D721Med (cell line): Measurements from ENCODE around the gene SACS.

Experiments used
- DNase-seq: peaks from one replicate; pipeline ENCODE4 v3.0.0; 2011; ENCODE audit warnings: low spot score; ENCODE audit not compliant: insufficient read length
- FAIRE-seq: peaks from 2 replicates; lab custom pipeline; 2011; peaks lifted over from hg19 to GRCh38; lab: Jason Lieb, UNC
- TF ChIP-seq, protein P1 (sequence below): IDR thresholded peaks from 2 replicates; pipeline ENCODE4 v1.5.1; 2012; ENCODE audit warnings: mild to moderate bottlenecking, control low read depth; ENCODE audit not compliant: insufficient read depth; ENCODE audit errors: missing control alignments

The SACS gene

GRCh38 chr13:23470790-23471614 is 37.5 kb upstream of the SACS start:
- no peak for DNase-seq
- TF ChIP-seq, protein P1, sequence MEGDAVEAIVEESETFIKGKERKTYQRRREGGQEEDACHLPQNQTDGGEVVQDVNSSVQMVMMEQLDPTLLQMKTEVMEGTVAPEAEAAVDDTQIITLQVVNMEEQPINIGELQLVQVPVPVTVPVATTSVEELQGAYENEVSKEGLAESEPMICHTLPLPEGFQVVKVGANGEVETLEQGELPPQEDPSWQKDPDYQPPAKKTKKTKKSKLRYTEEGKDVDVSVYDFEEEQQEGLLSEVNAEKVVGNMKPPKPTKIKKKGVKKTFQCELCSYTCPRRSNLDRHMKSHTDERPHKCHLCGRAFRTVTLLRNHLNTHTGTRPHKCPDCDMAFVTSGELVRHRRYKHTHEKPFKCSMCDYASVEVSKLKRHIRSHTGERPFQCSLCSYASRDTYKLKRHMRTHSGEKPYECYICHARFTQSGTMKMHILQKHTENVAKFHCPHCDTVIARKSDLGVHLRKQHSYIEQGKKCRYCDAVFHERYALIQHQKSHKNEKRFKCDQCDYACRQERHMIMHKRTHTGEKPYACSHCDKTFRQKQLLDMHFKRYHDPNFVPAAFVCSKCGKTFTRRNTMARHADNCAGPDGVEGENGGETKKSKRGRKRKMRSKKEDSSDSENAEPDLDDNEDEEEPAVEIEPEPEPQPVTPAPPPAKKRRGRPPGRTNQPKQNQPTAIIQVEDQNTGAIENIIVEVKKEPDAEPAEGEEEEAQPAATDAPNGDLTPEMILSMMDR, result no peak
- FAIRE-seq, result no peak

DNA sequence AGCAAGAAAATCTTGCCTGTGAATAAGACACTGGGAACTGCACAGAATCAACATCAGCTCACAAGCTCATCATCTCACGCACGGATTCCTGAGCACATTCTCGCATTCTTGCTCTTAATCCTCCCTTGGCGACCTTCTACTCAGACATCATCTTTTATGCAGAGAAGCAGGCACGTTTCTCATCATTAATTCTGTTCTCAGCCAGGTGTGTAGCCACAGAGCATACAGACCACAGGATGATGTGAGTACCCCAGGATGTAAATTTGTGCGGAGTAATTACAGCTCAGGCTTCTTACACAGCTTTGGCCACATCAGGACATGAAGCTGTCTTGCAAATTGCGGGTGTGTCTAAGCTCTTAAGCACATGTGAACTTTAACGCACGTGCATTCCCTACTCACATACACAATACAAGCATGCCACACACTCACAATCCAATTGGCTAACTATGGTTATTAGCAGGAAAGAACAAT is 36.5 kb upstream of the SACS start:
- TF ChIP-seq, protein P1, result no peak
- no peak for FAIRE-seq

GRCh38 chr13:23468811-23469210 is 35.3 kb upstream of the SACS start:
- TF ChIP-seq, protein P1, result no peak
- DNase-seq, result no peak

More for the DNA sequence above, 36.5 kb upstream of the SACS start:
- DNase-seq, result no peak

GRCh38 chr13:23467932-23468278 is 34.4 kb upstream of the SACS start:
- TF ChIP-seq, protein P1, result no peak
- FAIRE-seq (no peak), DNase-seq (no peak)

More at GRCh38 chr13:23468811-23469210, 35.3 kb upstream of the SACS start:
- no peak for FAIRE-seq

DNA sequence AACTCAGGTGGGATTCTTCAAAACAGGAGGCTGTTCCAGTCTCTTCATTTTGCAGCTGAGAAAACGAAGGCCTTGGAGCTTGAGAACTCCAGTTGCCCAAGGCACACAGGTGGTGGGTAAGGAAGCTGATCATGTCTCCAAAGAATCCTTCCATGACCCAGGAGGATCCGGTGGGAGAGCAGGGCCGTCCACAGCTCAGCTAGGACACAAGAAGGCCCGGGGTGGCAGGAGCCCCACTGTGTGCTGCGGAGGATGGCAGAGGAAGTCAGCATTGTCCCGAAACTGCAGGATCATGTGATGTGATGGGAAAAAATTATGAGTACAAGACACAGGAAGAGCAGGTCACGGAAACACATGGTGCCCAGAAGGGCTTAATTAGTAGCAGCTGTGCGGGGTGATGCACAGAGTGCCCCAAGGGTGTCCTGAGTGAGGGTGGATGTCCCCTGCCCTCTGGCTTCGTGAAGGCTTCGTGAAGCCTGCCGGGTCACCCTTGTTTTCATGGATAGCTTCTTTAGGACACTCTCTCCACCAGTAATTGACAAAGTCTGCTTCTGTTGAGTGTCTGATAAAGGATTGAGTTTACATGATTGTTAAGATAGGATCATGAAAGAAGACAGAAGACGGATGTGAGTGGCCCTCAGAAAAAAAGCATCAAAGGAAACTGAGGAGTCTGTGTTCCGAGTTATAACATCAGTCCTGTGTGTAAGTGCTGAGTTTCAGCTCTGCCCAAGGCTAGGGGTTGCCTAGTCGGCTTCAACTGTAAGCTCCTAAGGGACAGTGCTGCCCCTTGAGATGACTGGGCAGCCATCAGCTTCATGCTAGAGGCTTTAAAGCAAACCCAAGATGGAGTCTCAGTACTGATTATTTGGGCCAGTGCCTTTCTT is 33.8 kb upstream of the SACS start:
- FAIRE-seq (no peak), DNase-seq (no peak)
- TF ChIP-seq, protein P1, result no peak

- no peak for FAIRE-seq
- peak; percentile 34 for DNase-seq
- TF ChIP-seq, protein P1, result peak; percentile 79
Observed at GRCh38 chr13:23466144-23467002, 32.9 kb upstream of the SACS start.
